Neutrophil (primary cell): ENCODE data around the gene AP1G1.
"Not testable (repeated sequence)": the region's sequence is repeated elsewhere in the genome, so short reads cannot be mapped to it uniquely, and the experiment has no call there.

Source experiments
- H3K27ac ChIP-seq: fragments of 200-600 bp; sonication (generic); 2 replicates; pipeline ENCODE4 v1.5.1; 2016; ENCODE audit warnings: mild to moderate bottlenecking, moderate library complexity
- H3K27me3 ChIP-seq: fragments of 200-600 bp; sonication (generic); 2 replicates; pipeline ENCODE4 v1.6.0; 2016; ENCODE audit warnings: mild to moderate bottlenecking
- H3K36me3 ChIP-seq: fragments of 200-600 bp; sonication (generic); 2 replicates; pipeline ENCODE4 v1.5.1; 2017
- H3K4me1 ChIP-seq, 2 experiments: fragments of 200-600 bp in 1 of 2; sonication (generic) in 1 of 2; 1 replicate in 1 of 2; 2 replicates in 1 of 2; pipeline versions ENCODE4 v1.5.1 to v1.6.1; 2013 to 2016; ENCODE audit warnings: low read depth in 1 of 2, low read length in 1 of 2, mild to moderate bottlenecking in 1 of 2, moderate library complexity in 1 of 2; ENCODE audit not compliant: control insufficient read depth in 1 of 2, insufficient read depth in 1 of 2
- H3K4me3 ChIP-seq, 2 experiments: fragments of 200-600 bp in 1 of 2; sonication (generic) in 1 of 2; 1 replicate in 1 of 2; 2 replicates in 1 of 2; pipeline ENCODE4 v1.5.1; 2013 to 2016; ENCODE audit warnings: low read depth in 1 of 2, low read length in 1 of 2, mild to moderate bottlenecking in 1 of 2, moderate library complexity in 1 of 2
- H3K9me3 ChIP-seq: fragments of 200-600 bp; sonication (generic); 2 replicates; pipeline ENCODE4 v1.5.1; 2016
- CTCF ChIP-seq: fragments of 200-600 bp; sonication (generic); IDR thresholded peaks from 2 replicates; pipeline ENCODE4 v1.5.1; 2016; ENCODE audit warnings: antibody characterized with exemption

The AP1G1 gene

GRCh38 chr16:71803305-71803690 lies 5.3 kb downstream of the AP1G1 start:
- Histone ChIP-seq H3K4me3 (no peak overlapping the region), H3K9me3 (no peaks in the 10 kb centered on the region), H3K27ac (no peak overlapping the region), H3K27me3 (no peaks in the 10 kb centered on the region), H3K4me1 (peaks cover 20 to 21% of the 10 kb centered on the region in 2 experiments), H3K36me3 (peaks cover 33% of the 10 kb centered on the region)
- TF ChIP-seq CTCF = no peak

GRCh38 chr16:71796501-71797097 lies 12.0 kb downstream of the AP1G1 start:
- no peak for TF ChIP-seq CTCF
- H3K27me3 ChIP-seq = no peaks in the 10 kb centered on the region
- no peak overlapping the region for H3K4me3 ChIP-seq
- no peaks in the 10 kb centered on the region for H3K9me3 ChIP-seq
- H3K4me1 ChIP-seq = peaks cover 9 to 19% of the 10 kb centered on the region in 2 experiments
- H3K27ac ChIP-seq = no peak overlapping the region
- H3K36me3 ChIP-seq = peaks cover 37% of the 10 kb centered on the region

- no peak for TF ChIP-seq CTCF
- peaks cover 29% of the 10 kb centered on the region for H3K36me3 ChIP-seq
- H3K9me3 ChIP-seq = no peaks in the 10 kb centered on the region
- H3K4me1 ChIP-seq = peaks cover 13 to 24% of the 10 kb centered on the region in 2 experiments
- peak overlapping the region; percentile 36 for H3K27ac ChIP-seq
- H3K4me3 ChIP-seq = no peak overlapping the region
- no peaks in the 10 kb centered on the region for H3K27me3 ChIP-seq
Observed at GRCh38 chr16:71794943-71795342, 13.7 kb downstream of the AP1G1 start.

GRCh38 chr16:71794018-71794417 lies 14.6 kb downstream of the AP1G1 start:
- Histone ChIP-seq H3K27ac (no peak overlapping the region), H3K36me3 (peaks cover 28% of the 10 kb centered on the region), H3K4me3 (no peak overlapping the region), H3K9me3 (no peaks in the 10 kb centered on the region), H3K27me3 (no peaks in the 10 kb centered on the region), H3K4me1 (peaks cover 13 to 24% of the 10 kb centered on the region in 2 experiments)
- no peak for TF ChIP-seq CTCF

GRCh38 chr16:71792176-71792575 lies 16.5 kb downstream of the AP1G1 start:
- H3K9me3 ChIP-seq = no peaks in the 10 kb centered on the region
- no peak overlapping the region for H3K4me3 ChIP-seq
- H3K36me3 ChIP-seq = peaks cover 33% of the 10 kb centered on the region
- peak overlapping the region; percentile 50 for H3K27ac ChIP-seq
- H3K4me1 ChIP-seq = peaks cover 13 to 24% of the 10 kb centered on the region in 2 experiments
- no peak for TF ChIP-seq CTCF
- no peaks in the 10 kb centered on the region for H3K27me3 ChIP-seq

GRCh38 chr16:71790329-71790728 lies 18.3 kb downstream of the AP1G1 start:
- Histone ChIP-seq H3K27ac (peak overlapping the region; percentile 53), H3K36me3 (peaks cover 39% of the 10 kb centered on the region), H3K4me1 (peaks cover 13 to 16% of the 10 kb centered on the region in 2 experiments)
- H3K4me3 ChIP-seq, H3K27me3 ChIP-seq, H3K9me3 ChIP-seq: not testable (repeated sequence)
